Measurements from ENCODE around the gene LIF. TPM values are rescaled to one million over a fixed set of nuclear protein-coding genes. Genes with fewer than 3 reads are reported as not detected.

The LIF gene
- total and polyA plus RNA-seq, 5 experiments from 2014 or later: not detected

DNA sequence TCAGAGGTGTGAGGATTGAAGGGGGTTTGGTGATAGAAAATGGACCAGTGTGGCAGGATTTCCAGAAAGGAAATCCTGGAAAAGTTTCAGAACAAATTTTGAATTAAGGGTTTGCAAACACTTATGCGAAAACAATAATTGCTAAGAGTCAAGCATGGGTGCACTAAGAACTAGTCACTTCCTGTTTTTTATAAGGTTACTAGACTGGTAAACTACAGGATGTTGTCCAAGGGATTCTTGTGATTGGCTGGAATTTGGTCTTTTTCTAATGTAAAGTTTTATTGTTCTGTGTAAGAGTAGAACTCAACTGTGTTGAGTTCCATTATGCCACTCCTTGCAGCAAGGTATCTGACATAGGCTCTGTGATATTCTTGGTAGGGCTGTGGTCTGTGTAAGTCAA, 54.1 kb downstream of the LIF start:
- Mint-ChIP-seq H3K36me3 (no peaks in the 10 kb centered on the region), H3K27me3 (no peaks in the 10 kb centered on the region), H3K4me1 (peaks cover 14 to 71% (median 45%) of the 10 kb centered on the region in 4 donors), H3K4me3 (no peak overlapping the region), H3K9me3 (no peaks in the 10 kb centered on the region), H3K27ac (peak overlapping the region in 2 of 10 donors; percentile 2 to 79)
- ATAC-seq (no peak), DNase-seq (no peak)
- POLR2A ChIA-PET: no interaction called here

DNA sequence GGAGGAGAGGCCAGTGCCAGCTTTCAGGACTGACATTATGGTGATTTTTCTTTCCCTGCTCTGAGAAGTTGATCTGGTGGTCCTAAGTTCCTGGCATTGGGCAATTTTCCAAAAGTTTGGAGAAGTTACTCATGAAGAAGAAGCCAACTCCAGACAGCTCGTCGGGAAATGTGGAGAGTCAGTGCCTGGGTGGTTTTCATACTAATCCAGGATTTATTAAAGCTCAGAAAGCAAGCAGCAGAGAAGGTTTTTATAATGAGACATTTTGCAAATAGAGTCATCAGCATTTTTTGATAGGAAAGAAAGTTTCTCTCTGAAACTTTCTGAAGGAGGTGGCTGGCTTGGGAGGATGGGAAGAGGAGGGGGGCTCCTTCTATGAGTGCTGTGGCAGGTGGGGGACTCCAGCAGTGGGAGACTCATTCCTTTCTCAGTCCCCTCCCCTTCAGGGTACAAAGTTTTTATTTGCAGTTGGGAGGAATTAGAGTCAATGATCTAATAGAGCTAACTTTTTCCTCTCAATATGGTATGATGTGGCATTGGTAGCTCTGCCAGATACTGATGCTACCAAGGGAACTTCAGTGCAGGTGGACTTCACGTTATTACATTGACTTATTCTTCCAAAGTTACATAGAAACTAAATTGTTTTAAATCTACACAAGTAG, 55.4 kb downstream of the LIF start:
- H3K27me3 Mint-ChIP-seq: no peaks in the 10 kb centered on the region
- POLR2A ChIA-PET: no interaction called here
- H3K4me3 Mint-ChIP-seq: no peak overlapping the region
- DNase-seq: no peak
- no peak overlapping the region for H3K27ac Mint-ChIP-seq
- H3K9me3 Mint-ChIP-seq: no peaks in the 10 kb centered on the region
- H3K4me1 Mint-ChIP-seq: peaks cover 10 to 68% (median 35%) of the 10 kb centered on the region in 4 donors
- H3K36me3 Mint-ChIP-seq: no peaks in the 10 kb centered on the region
- ATAC-seq: no peak

DNA sequence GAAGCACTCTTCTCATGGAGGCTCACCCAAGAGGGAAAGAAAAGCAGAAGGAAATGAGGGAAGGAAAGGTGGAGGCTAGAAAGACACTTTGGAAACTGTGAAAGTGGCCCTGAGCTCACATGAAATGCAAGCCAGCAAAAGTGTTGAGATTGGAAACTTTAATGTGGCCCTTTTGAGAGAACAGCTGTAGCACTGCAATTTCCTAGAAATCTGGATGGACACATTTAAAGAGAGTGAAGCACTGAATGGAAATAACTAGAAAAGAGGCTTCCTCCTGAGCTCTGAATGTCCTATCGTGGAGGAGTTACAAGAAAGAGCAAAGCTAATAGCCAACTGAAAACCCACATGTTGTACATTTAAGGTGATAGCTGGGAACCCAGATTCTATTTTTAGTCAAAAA, 56.0 kb downstream of the LIF start:
- no peaks in the 10 kb centered on the region for H3K27me3 Mint-ChIP-seq
- no peaks in the 10 kb centered on the region for H3K9me3 Mint-ChIP-seq
- H3K36me3 Mint-ChIP-seq: no peaks in the 10 kb centered on the region
- H3K27ac Mint-ChIP-seq: peak overlapping the region in 2 of 10 donors; percentile 9 to 23
- POLR2A ChIA-PET: no interaction called here
- H3K4me1 Mint-ChIP-seq: peaks cover 10 to 64% (median 29%) of the 10 kb centered on the region in 4 donors
- H3K4me3 Mint-ChIP-seq: no peak overlapping the region
- ATAC-seq: no peak
- DNase-seq: no peak

Other genes with a start within 250 kb of the LIF start
- not detected for gene HORMAD2, start 166.3 kb downstream of the LIF start, total RNA-seq
- not detected for gene HORMAD2, start 166.3 kb downstream of the LIF start, polyA plus RNA-seq
- gene OSM, start 20.1 kb upstream of the LIF start, total RNA-seq: 1 to 10 TPM in 1 of 2 experiments, under 1 TPM in 1; 0.81 to 1.1 TPM
- gene OSM, start 20.1 kb upstream of the LIF start, polyA plus RNA-seq: 10 to 100 TPM in 1 of 3 donors, 1 to 10 TPM in 2; 4.4 to 11.6 (median 4.4) TPM
- gene CASTOR1, start 42.7 kb upstream of the LIF start, total RNA-seq: 10 to 100 TPM; 18.0 to 20.4 TPM
- 10 to 100 TPM; 16.9 to 33.5 (median 20.8) TPM for gene CASTOR1, start 42.7 kb upstream of the LIF start, polyA plus RNA-seq
- gene TBC1D10A, start 80.2 kb upstream of the LIF start, total RNA-seq: 10 to 100 TPM; 66.7 to 67.7 TPM
- 10 to 100 TPM; 56.7 to 83.4 (median 62.0) TPM for gene TBC1D10A, start 80.2 kb upstream of the LIF start, polyA plus RNA-seq
- gene SF3A1, start 110.1 kb upstream of the LIF start, total RNA-seq: 100 to 1,000 TPM; 313 to 314 TPM
- gene SF3A1, start 110.1 kb upstream of the LIF start, polyA plus RNA-seq: 100 to 1,000 TPM in 1 of 3 donors, 10 to 100 TPM in 2; 66.5 to 119 (median 99.8) TPM
- gene CCDC157, start 110.2 kb upstream of the LIF start, total RNA-seq: 1 to 10 TPM; 2.8 to 4.1 TPM
- gene CCDC157, start 110.2 kb upstream of the LIF start, polyA plus RNA-seq: 1 to 10 TPM in 2 of 3 donors, under 1 TPM in 1; 0.66 to 2.5 (median 1.1) TPM
- 1 to 10 TPM; 5.6 to 6.2 TPM for gene RNF215, start 140.7 kb upstream of the LIF start, total RNA-seq
- gene RNF215, start 140.7 kb upstream of the LIF start, polyA plus RNA-seq: under 1 TPM; 0.14 to 0.44 (median 0.39) TPM
- 10 to 100 TPM; 17.8 to 19.9 TPM for gene SEC14L2, start 150.3 kb upstream of the LIF start, total RNA-seq
- gene SEC14L2, start 150.3 kb upstream of the LIF start, polyA plus RNA-seq: 10 to 100 TPM; 16.8 to 25.9 (median 22.5) TPM
- 10 to 100 TPM; 15.8 to 18.0 TPM for gene MTFP1, start 179.0 kb upstream of the LIF start, total RNA-seq
- 10 to 100 TPM; 42.3 to 53.5 (median 50.0) TPM for gene MTFP1, start 179.0 kb upstream of the LIF start, polyA plus RNA-seq
- gene SEC14L3, start 225.3 kb upstream of the LIF start, total RNA-seq: not detected
- gene SEC14L3, start 225.3 kb upstream of the LIF start, polyA plus RNA-seq: not detected